GM12873 (cell line): ENCODE results near the gene NTNG1.

Source experiments
- CTCF ChIP-seq: IDR thresholded peaks from 2 replicates; pipeline ENCODE4 v1.5.1; 2012; ENCODE audit warnings: low read depth, mild to moderate bottlenecking, moderate library complexity, low read length, control low read depth; ENCODE audit not compliant: insufficient read depth; ENCODE audit errors: missing control alignments

The NTNG1 gene

GRCh38 chr1:107140703-107141490 lies at the start of gene NTNG1:
Gene NTNG1 (plus strand): TSS chr1:107141039.
- TF ChIP-seq CTCF = no peak

GRCh38 chr1:107091418-107091817 lies 49.4 kb upstream of the NTNG1 start:
- no peak for TF ChIP-seq CTCF

GRCh38 chr1:107095647-107096046 lies 45.2 kb upstream of the NTNG1 start:
- TF ChIP-seq CTCF = no peak

GRCh38 chr1:107096690-107097089 lies 44.1 kb upstream of the NTNG1 start:
- no peak for TF ChIP-seq CTCF

- TF ChIP-seq CTCF = no peak
These were observed 41.9 kb upstream of the NTNG1 start for GRCh38 chr1:107098961-107099360.

GRCh38 chr1:107100331-107100984 lies 40.4 kb upstream of the NTNG1 start:
- no peak for TF ChIP-seq CTCF

- TF ChIP-seq CTCF = no peak
These were observed 34.9 kb upstream of the NTNG1 start for GRCh38 chr1:107105914-107106313.
